ENCODE results near the gene NTN4.

DNA sequence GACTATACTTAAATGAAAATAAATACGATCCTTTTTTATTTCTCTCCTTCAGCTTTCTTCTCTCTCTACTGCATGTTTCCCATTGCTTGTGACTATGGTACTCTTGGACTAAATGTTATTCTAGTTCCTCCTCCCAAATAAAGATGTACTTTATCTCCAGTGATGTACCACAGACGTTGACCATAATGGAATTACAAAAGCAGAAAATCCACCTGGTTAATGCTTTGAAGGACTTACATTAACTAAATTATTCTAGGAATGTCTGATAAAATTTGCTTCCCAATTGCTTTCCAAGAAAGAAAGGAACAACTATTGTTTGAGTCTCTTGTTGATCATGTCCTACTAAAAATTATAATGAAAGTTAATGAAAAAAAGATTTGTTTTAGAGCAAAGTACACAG lies 71.8 kb downstream of the NTN4 start:
- TF ChIP-seq CTCF (IDR thresholded peaks at IDR 0.05): no peak
- TF ChIP-seq POLR2A (IDR thresholded peaks at IDR 0.05): no peak
- TF ChIP-seq EP300 (IDR thresholded peaks at IDR 0.05): no peak

Measured in ovary (tissue), 3 donors.